Measurements from ENCODE around the gene BPIFB3. TPM values are rescaled to one million over a fixed set of nuclear protein-coding genes. Genes with fewer than 3 reads are reported as not detected.

BPIFB3 gene
- total and polyA plus RNA-seq, 2 of the 13 experiments (the other 11 are each of a cell fraction or from before 2014, with no cell fraction given): 0.09 TPM; not detected in 1

DNA sequence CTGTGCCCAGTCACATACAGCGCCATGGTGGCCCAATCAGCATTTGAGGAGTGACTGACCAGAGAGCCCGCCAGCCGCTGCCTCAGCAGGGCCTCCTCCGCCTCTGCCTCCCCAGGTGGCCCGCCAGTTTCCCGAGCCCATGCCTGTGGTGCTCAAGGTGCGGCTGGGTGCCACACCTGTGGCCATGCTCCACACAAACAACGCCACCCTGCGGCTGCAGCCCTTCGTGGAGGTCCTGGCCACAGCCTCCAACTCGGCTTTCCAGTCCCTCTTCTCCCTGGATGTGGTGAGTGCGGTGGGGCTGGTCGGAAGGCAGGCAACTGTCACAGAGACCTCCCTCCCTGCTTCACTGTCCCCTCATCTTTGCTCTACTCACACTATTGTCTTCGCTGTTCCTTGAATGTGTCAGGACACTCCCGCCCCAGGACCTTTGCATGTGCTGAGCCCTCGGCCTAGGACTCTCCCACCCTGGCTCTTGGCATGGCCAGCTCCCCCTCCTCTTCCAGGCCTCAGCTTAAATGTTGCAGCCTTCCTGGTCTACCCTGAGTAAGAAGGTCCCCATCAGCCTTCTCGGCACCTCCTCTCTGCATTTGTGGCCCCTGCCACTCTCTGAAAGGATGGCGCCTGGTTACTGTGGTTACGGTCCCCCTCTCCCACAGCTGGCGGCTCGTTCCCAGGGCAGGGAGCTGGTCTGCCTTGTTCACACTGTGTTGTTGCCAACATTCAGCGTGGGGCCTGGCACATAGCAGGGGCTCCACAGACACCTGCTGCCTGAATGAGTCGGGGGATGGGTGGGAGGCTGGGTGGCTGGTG lies 34.0 kb upstream of the BPIFB3 start:
- Histone ChIP-seq H3K9me3 (ENCODE audit: low read length) (no peaks in the 10 kb centered on the region), H3K4me2 (ENCODE audit: low read depth, low read length) (no peak overlapping the region), H2AFZ (ENCODE audit: low read length) (no peak overlapping the region), H3K9ac (ENCODE audit: insufficient read depth, low read depth, low read length) (no peak overlapping the region), H3K36me3 (replicated peaks in 1 of 2; ENCODE audit: control insufficient read depth in 1 of 2, insufficient read depth in 2 of 2, low read length in 2 of 2) (peaks cover 45 to 82% of the 10 kb centered on the region in 2 experiments), H3K27ac (ENCODE audit: extremely low read length, insufficient read depth, low read length) (no peak overlapping the region), H3K4me1 (ENCODE audit: insufficient read depth, low read length) (no peaks in the 10 kb centered on the region), H3K27me3 (ENCODE audit: control insufficient read depth in 1 of 2, insufficient read depth in 2 of 2, low read length in 2 of 2) (no peaks in the 10 kb centered on the region), H3K79me2 (ENCODE audit: insufficient read depth, low read length) (no peaks in the 10 kb centered on the region), H3K4me3 (replicated peaks in 1 of 3; ENCODE audit: insufficient read depth in 1 of 3, low read depth in 2 of 3, low read length in 3 of 3) (no peak overlapping the region), H4K20me1 (ENCODE audit: insufficient read depth, low read length) (peaks cover 41% of the 10 kb centered on the region; the same call in 1 of the 2 replicates)
- in situ Hi-C loops (cut with HindIII; ENCODE audit: extremely low pct_ligation_motif_present, low pct_unique_long_range_greater_than_20kb): no loop called here
- ATAC-seq: 0 out of 3 replicates have a peak, but pooled peaks have one; percentile 2
- WGBS (ENCODE audit: low lambda C conversion rate): 98% methylated on average over 23 of the region's 23 CpGs
- no peak for FAIRE-seq
- BruUV-seq (replicated peaks): no TSS peak
- DNase-seq (ENCODE audit: low spot score): no peak
- intact Hi-C loops (cut with micrococcal nuclease; ENCODE audit: unreplicated experiment): no loop called here
- ChIA-PET POLR2A (interaction anchor here (1.5 kb wide), 1 partner anchor 11 kb away, joined by 3 read pairs; no protein-coding TSS in a partner anchor), CTCF (ENCODE audit: low intra/inter-chr PET ratio, low total read pairs) (no interaction called here)
- TF ChIP-seq ASH2L (IDR thresholded peaks at IDR 0.05; ENCODE audit: insufficient read length, low read depth, low read length) (no peak), MEIS2 (CRISPR knock-in tag; IDR thresholded peaks at IDR 0.05) (no peak), DDIT3 (CRISPR knock-in tag; IDR thresholded peaks at IDR 0.05) (no peak), ZNF33A (CRISPR knock-in tag; IDR thresholded peaks at IDR 0.05; ENCODE audit: borderline replicate concordance) (no peak), SMAD1 (CRISPR knock-in tag; IDR thresholded peaks at IDR 0.05; ENCODE audit: borderline replicate concordance, low read depth) (0 out of 2 replicates have a peak, but pooled peaks have one; percentile 53), EEA1 (CRISPR knock-in tag; IDR thresholded peaks at IDR 0.05; ENCODE audit: borderline replicate concordance) (0 out of 2 replicates have a peak, but pooled peaks have one; percentile 8), HIVEP1 (CRISPR knock-in tag; IDR thresholded peaks at IDR 0.05) (0 out of 2 replicates have a peak, but pooled peaks have one; percentile 41), ZBTB33 (CRISPR knock-in tag; IDR thresholded peaks at IDR 0.05) (peak; percentile 78), ZNF296 (CRISPR knock-in tag; conservative IDR thresholded peaks at IDR 0.05) (0 out of 2 replicates have a peak, but pooled peaks have one; percentile 41), SAFB2 (CRISPR knock-in tag; IDR thresholded peaks at IDR 0.05; ENCODE audit: borderline replicate concordance, low read depth) (0 out of 2 replicates have a peak, but pooled peaks have one; percentile 60), GMEB2 (CRISPR knock-in tag; IDR thresholded peaks at IDR 0.05; ENCODE audit: low read depth) (no peak), ZNF225 (CRISPR knock-in tag; IDR thresholded peaks at IDR 0.05) (0 out of 2 replicates have a peak, but pooled peaks have one; percentile 22), ZNF382 (CRISPR knock-in tag; IDR thresholded peaks at IDR 0.05; ENCODE audit: borderline replicate concordance) (no peak), POLR2G (IDR thresholded peaks at IDR 0.05; ENCODE audit: low read depth, low read length) (peak; percentile 13; the same call in 1 of the 2 replicates)
- TF ChIP-seq, protein P1, sequence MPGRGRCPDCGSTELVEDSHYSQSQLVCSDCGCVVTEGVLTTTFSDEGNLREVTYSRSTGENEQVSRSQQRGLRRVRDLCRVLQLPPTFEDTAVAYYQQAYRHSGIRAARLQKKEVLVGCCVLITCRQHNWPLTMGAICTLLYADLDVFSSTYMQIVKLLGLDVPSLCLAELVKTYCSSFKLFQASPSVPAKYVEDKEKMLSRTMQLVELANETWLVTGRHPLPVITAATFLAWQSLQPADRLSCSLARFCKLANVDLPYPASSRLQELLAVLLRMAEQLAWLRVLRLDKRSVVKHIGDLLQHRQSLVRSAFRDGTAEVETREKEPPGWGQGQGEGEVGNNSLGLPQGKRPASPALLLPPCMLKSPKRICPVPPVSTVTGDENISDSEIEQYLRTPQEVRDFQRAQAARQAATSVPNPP (CRISPR knock-in tag; IDR thresholded peaks at IDR 0.05): no peak
